Ectodermal cell (in vitro differentiated cells): ENCODE data around the gene PAOX.
"Not testable (repeated sequence)": the region's sequence is repeated elsewhere in the genome, so short reads cannot be mapped to it uniquely, and the experiment has no call there.

ENCODE experiments used
- H3K27ac ChIP-seq: 2 replicates; pipeline ENCODE4 v1.7.0; 2013; ENCODE audit warnings: mild to moderate bottlenecking, low read depth, low read length; ENCODE audit not compliant: insufficient read depth, poor library complexity, severe bottlenecking
- H3K27me3 ChIP-seq: 2 replicates; pipeline ENCODE4 v1.7.0; 2013; ENCODE audit warnings: mild to moderate bottlenecking, low read length; ENCODE audit not compliant: insufficient read depth, control insufficient read depth, poor library complexity, severe bottlenecking
- H3K36me3 ChIP-seq: one replicate; pipeline ENCODE4 v1.7.0; 2013; ENCODE audit warnings: low read length; ENCODE audit not compliant: control insufficient read depth, insufficient read depth
- H3K4me1 ChIP-seq: one replicate; pipeline ENCODE4 v1.7.0; 2013; ENCODE audit warnings: low read length; ENCODE audit not compliant: control insufficient read depth, insufficient read depth
- H3K4me3 ChIP-seq: 2 replicates; pipeline ENCODE4 v1.7.0; 2013; ENCODE audit warnings: low read depth, low read length, control low read depth; ENCODE audit not compliant: insufficient read depth
- H3K9me3 ChIP-seq: 2 replicates; pipeline ENCODE4 v1.7.0; 2013; ENCODE audit warnings: mild to moderate bottlenecking, low read length, moderate library complexity; ENCODE audit not compliant: control insufficient read depth
- WGBS, 2 experiments: methylation state at CpG; one replicate each; pipeline ENCODE4 v1.1.7; 2013; ENCODE audit warnings: missing lambda C conversion rate in 2 of 2; 5-methylcytosine and 5-hydroxymethylcytosine counted together

The PAOX gene

DNA sequence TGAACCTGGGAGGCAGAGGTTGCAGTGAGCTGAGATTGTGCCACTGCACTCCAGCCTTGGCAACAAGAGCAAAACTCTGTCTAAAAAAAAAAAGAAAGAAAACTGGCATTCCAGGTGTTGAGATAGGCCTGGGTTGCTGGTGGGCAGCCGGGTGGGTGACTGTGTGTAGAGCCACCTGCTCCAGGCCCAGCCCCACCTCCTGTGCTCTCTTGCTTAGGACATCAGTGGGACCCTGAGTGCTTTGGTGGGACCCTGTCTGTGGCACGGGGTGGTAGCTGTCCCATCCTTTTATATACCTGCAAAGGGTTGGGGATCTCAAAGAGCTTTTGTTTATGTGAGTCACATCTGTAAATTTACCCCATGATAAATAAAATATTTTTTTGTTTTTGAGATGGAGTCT lies 6.2 kb downstream of the PAOX start:
- H3K4me1 ChIP-seq: no peaks in the 10 kb centered on the region
- no peak overlapping the region for H3K27ac ChIP-seq
- WGBS, 2 experiments: 92 to 96% methylated on average over 2 of the region's 2 CpGs
- H3K27me3 ChIP-seq: peaks cover 3% of the 10 kb centered on the region
- H3K4me3 ChIP-seq: no peak overlapping the region
- H3K36me3 ChIP-seq: no peaks in the 10 kb centered on the region
- no peaks in the 10 kb centered on the region for H3K9me3 ChIP-seq

DNA sequence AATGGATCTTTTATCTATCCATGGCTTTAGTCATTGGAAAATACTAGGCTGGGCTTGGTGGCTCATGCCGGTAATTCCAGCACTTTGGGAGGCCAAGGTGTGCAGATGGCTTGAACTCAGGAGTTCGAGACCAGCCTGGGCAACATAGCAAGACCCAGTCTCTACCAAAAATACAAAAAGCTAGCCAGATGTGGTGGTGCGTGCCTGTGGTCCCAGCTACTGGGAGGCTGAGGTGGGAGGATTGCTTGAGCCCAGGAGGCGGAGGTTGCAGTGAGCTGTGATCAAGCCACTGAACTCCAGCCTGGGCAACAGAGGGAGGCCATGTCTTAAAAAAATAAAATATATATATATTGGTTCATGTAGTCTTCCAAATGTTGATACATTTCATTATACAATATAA lies 7.9 kb downstream of the PAOX start:
- H3K36me3 ChIP-seq, H3K9me3 ChIP-seq, H3K27me3 ChIP-seq, H3K4me1 ChIP-seq, H3K27ac ChIP-seq, H3K4me3 ChIP-seq: not testable (repeated sequence)
- 91 to 97% methylated on average over 4 of the region's 4 CpGs for WGBS, 2 experiments

DNA sequence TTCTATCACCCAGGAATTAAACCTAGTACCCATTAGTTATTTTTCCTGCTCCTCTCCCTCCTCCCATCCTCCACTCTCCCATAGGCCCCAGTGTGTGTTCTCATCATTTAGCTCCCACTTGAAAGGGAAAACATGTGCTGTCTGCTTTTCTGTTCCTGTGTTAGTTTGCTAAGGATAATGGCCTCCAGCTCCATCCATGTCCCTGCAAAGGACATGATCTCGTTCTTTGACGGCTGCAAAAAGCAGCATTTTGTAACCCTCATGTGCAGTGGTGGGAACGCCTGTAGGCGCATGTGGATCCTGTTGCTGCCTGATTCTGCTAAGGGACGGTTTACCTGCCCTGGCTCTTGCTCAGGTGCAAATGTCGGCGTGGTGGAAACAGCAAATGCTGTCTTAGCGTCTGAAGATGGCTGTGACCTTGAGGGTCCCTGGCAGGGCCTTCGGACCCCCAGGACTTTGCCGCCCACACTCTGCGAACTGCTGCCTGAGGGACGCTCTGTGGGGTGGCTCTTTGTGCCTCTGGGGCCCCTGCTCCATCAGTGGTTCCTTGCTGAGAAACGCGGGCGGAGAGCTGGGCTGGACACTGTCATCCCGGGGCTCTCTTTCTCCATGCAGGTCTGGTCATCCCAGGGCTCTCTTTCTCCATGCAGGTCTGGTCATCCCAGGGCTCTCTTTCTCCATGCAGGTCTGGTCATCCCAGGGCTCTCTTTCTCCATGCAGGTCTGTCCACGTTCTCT lies 9.3 kb downstream of the PAOX start:
- no peaks in the 10 kb centered on the region for H3K9me3 ChIP-seq
- H3K27me3 ChIP-seq: no peaks in the 10 kb centered on the region
- H3K4me1 ChIP-seq: peaks cover under 1% of the 10 kb centered on the region
- no peaks in the 10 kb centered on the region for H3K36me3 ChIP-seq
- no peak overlapping the region for H3K27ac ChIP-seq
- 86% methylated on average over 17 of the region's 17 CpGs for WGBS, 2 experiments
- H3K4me3 ChIP-seq: no peak overlapping the region

DNA sequence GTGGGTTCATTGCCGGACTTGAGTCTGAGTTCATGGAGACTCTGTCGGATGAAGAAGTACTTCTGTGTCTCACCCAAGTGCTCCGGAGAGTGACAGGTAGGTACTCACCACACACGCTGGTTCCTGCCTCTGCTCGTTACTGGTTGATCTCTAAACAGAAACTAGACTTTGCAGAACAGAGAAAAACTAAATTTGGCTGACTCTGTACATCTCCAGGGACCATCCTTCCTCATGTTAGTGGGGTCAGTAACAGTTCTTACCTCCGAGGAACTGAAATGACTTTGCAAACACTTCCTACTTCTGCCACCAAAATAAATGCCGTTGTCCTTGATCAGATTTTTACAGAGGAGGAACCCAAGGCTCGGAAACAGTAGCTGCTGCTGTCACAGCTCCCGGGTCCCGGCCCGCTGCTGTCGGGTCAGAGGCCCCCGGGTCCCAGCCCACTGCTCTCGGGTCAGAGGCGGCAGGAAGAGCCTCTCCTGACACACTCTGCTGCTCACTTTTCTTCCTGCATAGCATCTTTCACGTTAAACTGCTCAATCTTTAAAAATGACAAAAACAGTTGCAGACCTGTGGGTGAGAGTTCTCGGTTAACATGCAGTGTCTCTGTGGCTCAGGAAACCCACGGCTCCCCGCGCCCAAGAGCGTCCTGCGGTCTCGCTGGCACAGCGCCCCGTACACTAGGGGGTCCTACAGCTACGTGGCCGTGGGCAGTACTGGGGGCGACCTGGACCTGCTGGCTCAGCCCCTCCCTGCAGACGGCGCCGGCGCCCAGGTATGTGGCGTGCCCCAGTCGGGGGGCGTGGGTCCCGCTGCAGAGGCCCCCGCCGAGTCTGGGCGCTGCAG lies 10.1 kb downstream of the PAOX start:
- no peaks in the 10 kb centered on the region for H3K27me3 ChIP-seq
- no peaks in the 10 kb centered on the region for H3K9me3 ChIP-seq
- no peaks in the 10 kb centered on the region for H3K36me3 ChIP-seq
- peaks cover 3% of the 10 kb centered on the region for H3K4me1 ChIP-seq
- H3K4me3 ChIP-seq: no peak overlapping the region
- WGBS, 2 experiments: 94% methylated on average over 39 of the region's 39 CpGs
- H3K27ac ChIP-seq: no peak overlapping the region

DNA sequence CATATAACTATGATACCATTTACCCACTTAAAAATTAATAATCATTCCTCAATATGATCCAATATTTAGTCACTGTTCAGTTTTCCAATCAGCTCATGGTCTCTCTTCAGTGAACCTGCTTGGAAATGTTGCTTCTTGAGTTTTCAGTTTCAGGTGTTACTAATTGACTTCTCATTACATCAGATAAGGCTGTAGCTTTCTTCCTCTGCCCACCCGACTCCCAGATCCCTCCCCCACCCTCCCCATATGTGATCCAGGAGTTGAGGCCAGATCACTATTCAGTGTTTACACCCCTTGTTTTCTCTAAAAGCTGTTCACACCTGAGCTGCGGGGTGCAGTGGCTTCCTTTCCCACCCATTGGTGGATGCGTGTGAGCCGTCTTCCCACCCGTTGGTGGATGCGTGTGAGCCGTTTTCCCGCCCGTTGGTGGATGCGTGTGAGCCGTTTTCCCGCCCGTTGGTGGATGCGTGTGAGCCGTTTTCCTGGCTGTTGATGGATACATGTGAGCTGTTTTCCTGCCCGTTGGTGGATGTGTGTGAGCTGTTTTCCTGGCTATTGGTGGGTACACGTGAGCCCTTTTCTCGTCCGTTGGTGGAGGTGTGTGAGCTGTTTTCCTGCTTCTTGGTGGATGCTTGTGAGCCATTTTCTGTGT lies 11.7 kb downstream of the PAOX start:
- Histone ChIP-seq H3K4me1 (peaks cover 3% of the 10 kb centered on the region), H3K36me3 (no peaks in the 10 kb centered on the region), H3K9me3 (no peaks in the 10 kb centered on the region), H3K27me3 (no peaks in the 10 kb centered on the region), H3K4me3 (no peak overlapping the region), H3K27ac (no peak overlapping the region)
- 91 to 92% methylated on average over 19 of the region's 19 CpGs for WGBS, 2 experiments

DNA sequence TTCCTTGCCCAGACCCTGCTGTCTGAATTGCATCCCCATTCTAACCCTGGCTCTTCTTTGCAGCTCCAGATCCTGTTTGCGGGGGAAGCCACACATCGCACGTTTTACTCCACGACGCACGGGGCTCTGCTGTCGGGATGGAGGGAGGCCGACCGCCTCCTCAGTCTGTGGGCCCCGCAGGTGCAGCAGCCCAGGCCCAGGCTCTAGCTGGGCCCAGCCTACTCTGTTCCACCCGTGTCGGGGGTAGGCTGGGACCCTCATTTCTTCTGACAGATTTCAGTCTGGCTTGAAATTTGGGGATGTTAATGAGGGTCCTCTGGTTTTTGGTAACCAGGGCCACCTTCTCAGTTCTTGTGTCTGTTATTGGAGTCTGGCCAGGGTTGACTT lies 12.2 kb downstream of the PAOX start:
- Histone ChIP-seq H3K4me1 (peaks cover 3% of the 10 kb centered on the region), H3K4me3 (no peak overlapping the region), H3K36me3 (peaks cover 3% of the 10 kb centered on the region), H3K27ac (no peak overlapping the region), H3K9me3 (no peaks in the 10 kb centered on the region), H3K27me3 (no peaks in the 10 kb centered on the region)
- WGBS, 2 experiments: 94% methylated on average over 12 of the region's 12 CpGs

DNA sequence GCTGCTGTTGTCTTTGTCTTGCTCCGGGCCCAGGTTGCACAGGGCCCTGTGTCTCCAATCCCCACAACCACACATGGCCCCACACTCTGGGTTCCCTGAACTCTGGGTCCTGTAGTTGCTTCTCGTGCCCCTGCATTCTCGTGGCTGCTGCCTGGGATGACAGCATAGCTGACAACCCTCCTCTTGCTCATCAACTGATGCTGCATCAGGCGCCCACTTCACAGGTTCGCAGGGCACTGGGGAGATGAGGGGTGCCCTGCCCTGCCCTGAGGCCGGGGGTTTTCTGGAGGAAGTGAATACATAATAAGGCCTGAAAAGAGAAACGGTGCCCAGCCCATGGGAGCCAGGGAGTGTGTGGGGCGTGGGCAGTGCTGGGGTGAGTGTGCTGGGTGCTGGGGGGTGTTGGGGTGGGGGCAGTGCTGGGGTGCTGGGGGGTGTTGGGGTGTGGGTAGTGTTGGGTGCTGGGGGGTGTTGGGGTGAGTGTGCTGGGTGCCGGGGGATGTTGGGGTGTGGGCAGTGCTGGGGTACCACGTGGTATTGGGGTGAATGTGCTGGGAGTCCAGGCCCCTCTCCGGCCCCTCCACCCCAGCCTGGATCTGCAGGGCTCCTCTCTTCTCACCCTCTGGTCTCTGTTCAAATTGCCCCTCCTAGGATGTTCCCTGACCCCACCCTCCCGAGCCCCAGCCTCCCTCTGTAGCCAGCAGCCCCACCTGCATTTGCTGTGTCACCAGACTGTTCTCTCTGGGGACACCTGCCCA lies 12.9 kb downstream of the PAOX start:
- no peaks in the 10 kb centered on the region for H3K27me3 ChIP-seq
- peaks cover 6% of the 10 kb centered on the region for H3K36me3 ChIP-seq
- WGBS, 2 experiments: 93 to 94% methylated on average over 12 of the region's 12 CpGs
- H3K27ac ChIP-seq: no peak overlapping the region
- H3K4me3 ChIP-seq: no peak overlapping the region
- peaks cover 3% of the 10 kb centered on the region for H3K4me1 ChIP-seq
- H3K9me3 ChIP-seq: no peaks in the 10 kb centered on the region

DNA sequence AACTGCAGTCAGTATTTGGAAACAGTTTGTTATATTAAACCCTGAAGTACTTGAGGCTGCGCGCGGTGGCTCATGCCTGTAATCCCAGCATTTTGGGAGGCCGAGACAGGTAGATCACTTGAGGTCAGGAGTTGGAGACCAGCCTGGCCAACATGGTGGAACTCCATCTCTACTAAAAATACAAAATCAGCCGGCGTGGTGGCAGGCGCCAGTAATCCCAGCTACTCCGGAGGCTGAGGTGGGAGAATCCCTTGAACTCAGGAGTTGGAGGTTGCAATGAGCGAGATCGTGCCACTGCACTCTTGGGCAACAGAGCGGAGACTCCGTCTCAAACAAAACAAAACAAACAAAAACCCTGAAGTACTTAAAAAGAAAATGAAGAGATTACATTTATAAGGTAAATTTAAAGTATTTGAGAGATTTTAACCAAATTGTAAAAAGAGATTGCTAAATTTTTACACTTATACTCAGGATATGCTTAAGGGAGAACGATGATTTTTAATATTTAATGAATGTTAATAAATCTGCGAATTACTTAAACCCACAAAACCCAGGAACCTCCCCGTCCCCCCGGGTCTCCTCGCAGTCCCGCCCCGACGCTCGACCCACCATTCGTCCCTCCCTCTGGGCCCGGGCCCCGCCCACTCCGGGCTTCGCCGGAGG lies 14.5 kb downstream of the PAOX start:
- peaks cover 10% of the 10 kb centered on the region for H3K36me3 ChIP-seq
- 36% methylated on average over 24 to 25 of the region's 27 CpGs for WGBS, 2 experiments
- H3K4me1 ChIP-seq: peaks cover 3% of the 10 kb centered on the region
- H3K27ac ChIP-seq: no peak overlapping the region
- H3K4me3 ChIP-seq: peak overlapping the region; percentile 80
- H3K9me3 ChIP-seq: no peaks in the 10 kb centered on the region
- H3K27me3 ChIP-seq: no peaks in the 10 kb centered on the region

DNA sequence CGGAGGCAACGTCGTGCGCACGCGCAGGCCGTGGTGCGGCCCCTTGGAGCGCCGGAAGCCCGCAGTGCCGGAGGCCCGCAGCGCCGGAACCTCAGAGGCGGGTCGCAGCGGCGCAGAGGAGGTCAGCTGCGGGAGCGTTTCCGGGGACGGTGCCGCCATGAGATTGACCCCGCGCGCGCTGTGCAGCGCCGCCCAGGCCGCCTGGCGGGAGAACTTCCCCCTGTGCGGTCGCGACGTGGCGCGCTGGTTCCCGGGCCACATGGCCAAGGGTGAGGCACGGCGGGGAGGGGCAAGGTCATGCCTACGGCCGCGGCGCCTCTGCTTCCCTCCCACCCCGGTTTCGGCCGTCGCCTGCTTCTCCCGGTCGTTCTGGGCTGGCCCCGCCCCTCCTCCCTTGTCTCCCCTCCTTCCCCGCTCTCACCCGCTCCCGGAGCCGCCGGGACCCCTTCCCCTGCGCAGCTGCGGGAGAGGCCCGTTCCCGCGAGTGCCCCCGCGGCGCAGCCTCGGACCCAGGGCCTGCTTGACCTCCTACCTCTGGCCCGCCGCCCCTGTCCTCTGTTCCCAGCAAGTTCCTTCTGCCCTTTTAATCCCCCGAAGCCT lies 15.1 kb downstream of the PAOX start, which contains the start of gene MTG1:
Gene MTG1 (plus strand): TSS at position 94 of the 600 bp plus-strand sequence. CDS start 64 bp downstream, at position 158.
- peak within 1 kb of the TSS; percentile 80 for H3K4me3 ChIP-seq
- WGBS, 2 experiments: 0% methylated on average over 69 of the region's 69 CpGs
- no peaks in the 10 kb centered on the region for H3K27me3 ChIP-seq

More for the DNA sequence above, 15.1 kb downstream of the PAOX start, which contains the start of gene MTG1:
- no peaks in the 10 kb centered on the region for H3K9me3 ChIP-seq
- H3K27ac ChIP-seq: peak within 1 kb of the TSS; percentile 76
- peaks cover 3% of the 10 kb centered on the region for H3K4me1 ChIP-seq
- H3K36me3 ChIP-seq: peaks cover 16% of the 10 kb centered on the region
